ENCODE results near the gene ICAM4.
"Not testable (repeated sequence)": the region's sequence is repeated elsewhere in the genome, so short reads cannot be mapped to it uniquely, and the experiment has no call there.

ICAM4 gene

GRCh38 chr19:10286803-10287737 is at the start of gene ICAM4:
Gene ICAM4, plus strand, starts transcription at chr19:10286955. Its CDS starts 58 bp downstream, at chr19:10287013.
- DNase-seq (ENCODE audit: low read depth in 2 of 2, low spot score in 1 of 2), result no peak

- no peak for DNase-seq (ENCODE audit: low read depth in 2 of 2, low spot score in 1 of 2)
Observed at GRCh38 chr19:10237702-10238101, 49.1 kb upstream of the ICAM4 start.

GRCh38 chr19:10238172-10238783 is 48.5 kb upstream of the ICAM4 start:
- DNase-seq (ENCODE audit: low read depth in 2 of 2, low spot score in 1 of 2), result no peak

- DNase-seq (ENCODE audit: low read depth in 2 of 2, low spot score in 1 of 2), result not testable (repeated sequence)
Observed at GRCh38 chr19:10241826-10242449, 44.8 kb upstream of the ICAM4 start.

GRCh38 chr19:10243606-10244005 is 43.1 kb upstream of the ICAM4 start:
- DNase-seq (ENCODE audit: low read depth in 2 of 2, low spot score in 1 of 2), result no peak

GRCh38 chr19:10245189-10245939 is 41.4 kb upstream of the ICAM4 start:
- DNase-seq (ENCODE audit: low read depth in 2 of 2, low spot score in 1 of 2), result no peak

- no peak for DNase-seq (ENCODE audit: low read depth in 2 of 2, low spot score in 1 of 2)
Observed at GRCh38 chr19:10246511-10246910, 40.2 kb upstream of the ICAM4 start.

- peak; percentile 88 to 91 for DNase-seq (ENCODE audit: low read depth in 2 of 2, low spot score in 1 of 2)
Observed at GRCh38 chr19:10251792-10252694, 34.7 kb upstream of the ICAM4 start, which contains the start of gene MRPL4. Gene MRPL4, plus strand, starts transcription at chr19:10252214. Its CDS starts 40 bp downstream, at chr19:10252254.

GRCh38 chr19:10252707-10253106 is 34.0 kb upstream of the ICAM4 start:
- no peak for DNase-seq (ENCODE audit: low read depth in 2 of 2, low spot score in 1 of 2)

- DNase-seq (ENCODE audit: low read depth in 2 of 2, low spot score in 1 of 2), result no peak
Observed at GRCh38 chr19:10254244-10254643, 32.5 kb upstream of the ICAM4 start.

- DNase-seq (ENCODE audit: low read depth in 2 of 2, low spot score in 1 of 2), result no peak
Observed at GRCh38 chr19:10255358-10255757, 31.4 kb upstream of the ICAM4 start.

GRCh38 chr19:10256551-10256950 is 30.2 kb upstream of the ICAM4 start:
- no peak for DNase-seq (ENCODE audit: low read depth in 2 of 2, low spot score in 1 of 2)

GRCh38 chr19:10256970-10257615 is 29.7 kb upstream of the ICAM4 start:
- no peak for DNase-seq (ENCODE audit: low read depth in 2 of 2, low spot score in 1 of 2)

- no peak for DNase-seq (ENCODE audit: low read depth in 2 of 2, low spot score in 1 of 2)
Observed at GRCh38 chr19:10258080-10258710, 28.6 kb upstream of the ICAM4 start.

GRCh38 chr19:10259162-10259905 is 27.4 kb upstream of the ICAM4 start:
- peak; percentile 46 to 70 for DNase-seq (ENCODE audit: low read depth in 2 of 2, low spot score in 1 of 2)

- DNase-seq (ENCODE audit: low read depth in 2 of 2, low spot score in 1 of 2), result no peak
Observed at GRCh38 chr19:10260141-10260584, 26.6 kb upstream of the ICAM4 start.

GRCh38 chr19:10262771-10263170 is 24.0 kb upstream of the ICAM4 start:
- DNase-seq (ENCODE audit: low read depth in 2 of 2, low spot score in 1 of 2), result no peak

- no peak for DNase-seq (ENCODE audit: low read depth in 2 of 2, low spot score in 1 of 2)
Observed at GRCh38 chr19:10266706-10267105, 20.0 kb upstream of the ICAM4 start.
